Parietal lobe (tissue), 2 donors: ENCODE data around the gene SLAIN1. TPM values are rescaled to one million over a fixed set of nuclear protein-coding genes. Genes with fewer than 3 reads are reported as not detected.

Source experiments
- small RNA-seq: library from RNA; depleted of rRNA; stranded (forward); fragments of <200 nt; gene quantifications from one replicate; pipeline ENCODE3, GENCODE V24; 2014; ENCODE audit warnings: low replicate concordance
- total RNA-seq: library from RNA; depleted of rRNA; stranded (reverse); fragments of >200 nt; gene quantifications from one replicate; pipeline ENCODE4 v1.2.3, GENCODE V29; 2014

Gene SLAIN1
- total RNA-seq = 525 TPM

DNA sequence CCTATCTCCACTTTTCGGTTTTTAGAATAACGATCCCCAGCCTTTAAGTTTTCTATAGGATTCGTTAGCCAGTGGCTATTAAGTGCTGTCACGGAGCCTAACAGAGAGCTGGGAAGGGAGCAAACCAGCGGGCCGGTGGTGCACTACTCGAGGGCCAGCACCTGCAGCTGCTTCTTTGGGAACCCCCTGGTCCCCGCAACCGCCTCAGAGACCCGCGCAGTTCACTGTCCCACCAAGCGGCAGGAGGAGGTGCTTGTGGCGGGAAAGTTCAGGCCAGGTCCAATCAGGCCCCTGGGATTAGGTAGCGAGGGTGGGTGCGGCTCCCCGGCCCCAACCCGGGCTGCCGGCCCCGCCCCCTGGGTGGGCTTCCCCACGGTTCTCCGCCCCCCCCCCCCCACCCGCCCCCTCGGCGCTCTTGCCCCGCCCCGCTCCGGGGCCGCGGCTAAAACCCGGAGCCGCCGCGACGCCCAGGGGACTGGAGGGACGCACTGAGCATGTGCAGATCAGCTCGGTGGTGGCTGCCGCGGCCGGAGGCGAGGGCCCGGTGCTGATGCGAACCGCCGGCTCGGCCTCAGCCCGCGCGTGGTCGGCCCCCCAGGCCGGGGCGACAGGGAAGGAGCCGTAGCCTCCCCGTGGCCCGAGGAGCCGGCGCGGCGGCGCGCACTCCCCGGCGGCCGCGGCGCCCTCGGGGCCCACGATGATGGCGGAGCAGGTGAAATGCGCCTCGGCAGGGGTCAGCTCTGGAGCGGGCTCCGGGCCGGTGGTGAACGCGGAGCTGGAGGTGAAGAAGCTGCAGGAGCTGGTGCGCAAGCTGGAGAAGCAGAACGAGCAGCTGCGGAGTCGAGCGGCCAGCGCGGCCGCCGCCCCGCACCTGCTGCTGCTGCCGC lies at the start of gene SLAIN1:
TSS of gene SLAIN1 (plus strand) at position 471 of the 887 bp plus-strand sequence. CDS start at position 698, 227 bp downstream.

Small RNA genes lying within 50 kb of the gene (small RNA-seq; reads per million reads assigned to genes)
- gene MIR3665 (not detected), gene SPTLC1P5 (not detected)

Other genes with a start within 250 kb of the SLAIN1 start
- not detected for gene SCEL, start 162.0 kb upstream of the SLAIN1 start, total RNA-seq
- gene EDNRB, start 221.1 kb downstream of the SLAIN1 start, total RNA-seq = 18.5 TPM